GM19372 (cell line): ENCODE results near the gene MDP1.
"Not testable (repeated sequence)": the region's sequence is repeated elsewhere in the genome, so short reads cannot be mapped to it uniquely, and the experiment has no call there.

Source experiments
- ATAC-seq: cut with Tn5 transposase; IDR thresholded peaks from one replicate; pipeline ENCODE4 v1.9.1; 2021; ENCODE audit warnings: mild to moderate bottlenecking, low read depth, moderate library complexity; ENCODE audit not compliant: unreplicated experiment

Gene MDP1

DNA sequence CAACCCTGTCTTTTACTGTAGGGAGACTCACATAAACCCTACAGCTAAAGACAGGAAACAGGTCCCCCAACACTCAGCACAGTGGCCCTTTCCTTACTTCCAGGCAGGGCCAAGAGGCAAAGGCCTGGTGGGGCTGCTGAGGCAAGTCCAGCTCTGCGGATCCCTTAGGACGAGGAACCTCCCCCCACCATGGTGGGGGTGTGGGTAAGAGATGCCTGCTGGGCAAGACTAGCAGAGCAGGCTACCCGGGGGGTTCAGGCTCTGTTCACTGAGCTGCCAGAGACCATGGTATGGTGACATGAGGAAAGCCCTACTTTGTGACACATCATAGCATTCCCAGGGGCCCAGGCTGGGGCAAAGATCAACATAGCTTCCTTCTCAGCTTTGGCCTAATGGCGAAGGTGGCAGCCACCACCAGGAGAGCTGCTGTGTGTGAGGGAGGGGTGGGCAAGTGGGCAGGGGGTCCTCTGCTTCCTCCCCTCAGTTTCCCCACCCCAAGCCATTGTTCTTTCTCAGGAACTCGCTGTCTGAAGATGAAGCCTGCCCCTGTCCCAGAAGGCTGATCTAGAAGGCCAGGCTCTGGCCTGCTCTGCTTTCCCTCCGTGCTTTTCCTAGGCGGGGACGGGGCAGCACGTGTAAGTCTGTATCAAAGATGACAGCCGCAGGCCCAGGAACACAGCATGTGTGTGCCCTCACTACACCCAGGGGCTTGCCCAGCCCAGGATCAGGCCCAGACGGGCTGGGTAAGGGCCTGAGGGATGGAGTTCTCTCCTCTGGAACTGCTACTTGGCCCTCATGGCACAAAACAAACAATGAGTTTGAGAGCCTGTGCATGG, 36.6 kb upstream of the MDP1 start:
- no peak for ATAC-seq

DNA sequence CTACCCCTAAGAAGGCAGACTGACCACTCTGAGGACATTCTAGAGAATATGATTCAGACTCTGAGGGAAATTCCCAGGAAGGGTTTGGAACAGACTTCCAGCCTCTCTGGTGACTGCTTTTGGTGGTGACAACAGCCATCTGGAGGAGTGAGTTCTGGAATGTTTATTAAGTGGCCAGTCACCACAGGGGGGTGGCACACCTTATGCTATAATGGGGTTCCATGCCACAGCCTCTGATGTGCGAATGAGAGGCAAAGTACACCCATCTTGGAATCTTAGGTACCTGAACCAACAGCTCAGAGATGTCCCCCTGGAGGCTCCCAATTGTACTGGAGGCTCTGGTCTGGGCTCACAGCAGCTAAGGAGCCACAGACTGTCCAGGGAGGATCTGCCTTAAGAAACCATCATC, 36.0 kb upstream of the MDP1 start:
- ATAC-seq: no peak

DNA sequence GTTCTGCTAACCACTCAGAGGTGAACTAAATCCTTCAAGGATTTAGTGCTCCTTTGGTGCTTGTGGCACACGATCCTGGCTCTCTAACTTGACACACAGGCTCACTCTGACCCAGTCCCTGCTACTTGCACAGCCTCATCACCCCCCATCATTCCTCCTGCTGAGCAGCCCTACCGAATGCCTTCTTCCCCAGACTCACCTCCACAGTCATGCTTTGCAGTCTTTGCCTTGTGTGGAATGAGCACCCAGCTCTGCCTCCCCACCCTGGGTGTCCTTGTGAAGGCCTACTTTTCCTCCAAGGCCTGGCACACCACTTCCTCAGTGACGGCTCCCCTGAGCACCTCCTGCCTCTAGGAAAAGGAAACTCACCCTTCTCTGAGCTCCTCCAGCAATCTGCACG, 34.5 kb upstream of the MDP1 start:
- no peak for ATAC-seq

DNA sequence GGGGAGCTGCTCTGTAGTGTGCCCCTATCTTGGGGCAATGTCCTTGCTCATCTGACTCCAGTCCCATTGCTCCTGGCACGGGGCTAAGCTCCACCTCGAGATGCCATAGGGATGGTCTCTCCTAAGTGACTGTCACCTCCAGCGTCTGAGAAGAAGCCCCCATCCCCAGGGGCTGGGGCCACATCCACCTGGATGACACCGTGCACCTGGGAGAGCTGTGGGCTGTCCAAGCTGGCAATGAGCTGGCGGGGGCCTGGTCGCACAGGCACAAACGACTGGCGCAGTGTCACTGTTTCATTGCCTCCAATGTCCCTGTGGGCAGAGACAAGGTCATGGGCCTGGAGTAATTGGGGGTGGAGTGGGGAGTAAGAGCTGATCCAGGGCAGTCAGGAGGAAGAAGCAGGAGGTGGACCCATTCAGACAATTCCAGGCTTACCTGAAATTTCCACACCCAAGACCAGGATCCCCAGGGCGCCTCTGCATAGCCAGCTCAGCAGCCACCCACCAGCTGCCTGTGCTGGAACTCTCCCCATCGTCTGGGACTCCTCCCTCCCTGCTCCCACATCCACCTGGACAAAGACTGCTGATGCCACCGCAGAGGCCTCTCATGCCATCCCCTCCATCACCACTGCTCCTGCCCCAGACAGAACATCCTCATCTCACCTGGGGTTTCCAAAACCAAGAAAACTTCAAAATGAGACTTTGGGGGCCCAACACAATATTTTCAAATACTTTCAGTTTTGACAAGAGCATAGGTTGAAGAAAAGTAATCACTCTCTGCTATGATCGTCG, 33.6 kb upstream of the MDP1 start:
- no peak for ATAC-seq

DNA sequence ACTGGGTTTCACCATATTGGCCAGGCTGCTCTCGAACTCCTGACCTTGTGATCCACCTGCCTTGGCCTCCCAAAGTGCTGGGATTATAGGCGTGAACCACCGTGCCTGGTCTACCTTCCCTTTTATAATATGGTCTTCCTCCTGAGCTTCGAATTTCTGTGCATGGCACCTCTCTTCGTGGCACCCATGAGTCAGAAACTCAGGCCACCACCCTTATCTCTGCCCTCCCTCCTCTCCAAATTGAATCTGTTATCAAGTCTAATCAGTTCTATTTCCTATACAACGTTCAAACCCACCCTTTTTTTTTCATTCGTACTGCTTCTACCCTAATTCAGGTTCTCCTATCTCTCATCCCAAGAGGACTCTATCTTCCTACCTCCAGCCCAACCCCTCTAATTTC, 31.6 kb upstream of the MDP1 start:
- ATAC-seq: no peak

DNA sequence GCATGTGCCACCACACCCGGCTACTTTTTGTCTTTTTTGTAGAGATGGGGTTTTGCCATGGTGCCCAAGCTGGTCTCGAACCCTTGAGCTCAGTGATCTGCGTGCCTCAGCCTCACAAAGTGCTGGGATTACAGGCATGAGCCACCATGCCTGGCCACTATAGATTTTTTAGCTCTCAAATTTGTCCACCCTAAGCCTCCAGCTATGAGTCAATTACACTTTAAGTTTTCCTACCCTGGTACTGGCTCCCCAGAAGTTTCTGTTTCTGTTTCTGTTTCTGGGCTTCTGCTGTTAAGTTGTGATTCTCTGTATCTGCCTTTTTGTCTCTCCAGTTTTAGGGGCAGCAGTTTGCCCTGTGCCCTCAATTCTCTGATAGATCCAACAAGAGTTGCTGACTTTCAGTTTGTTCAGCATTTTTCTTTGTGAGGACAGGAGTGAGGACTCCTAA, 30.9 kb upstream of the MDP1 start:
- ATAC-seq: no peak

DNA sequence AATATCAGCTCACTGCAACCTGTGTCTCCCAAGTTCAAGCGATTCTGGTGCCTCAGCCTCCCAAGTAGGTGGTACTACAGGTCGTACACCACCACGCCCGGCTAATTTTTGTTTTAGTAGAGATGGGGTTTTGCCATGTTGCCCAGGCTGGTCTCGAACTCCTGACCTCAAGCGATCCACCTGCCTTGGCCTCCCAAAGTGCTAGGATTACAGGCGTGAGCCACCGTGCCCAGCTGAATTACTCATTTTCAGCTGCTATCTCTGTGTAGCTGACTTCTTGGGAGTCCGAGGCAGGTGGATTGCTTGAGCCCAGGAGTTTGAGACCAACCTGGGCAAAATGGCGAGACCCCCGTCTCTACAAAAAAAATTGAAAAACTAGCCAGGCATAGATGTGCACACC, 29.5 kb upstream of the MDP1 start:
- not testable (repeated sequence) for ATAC-seq

DNA sequence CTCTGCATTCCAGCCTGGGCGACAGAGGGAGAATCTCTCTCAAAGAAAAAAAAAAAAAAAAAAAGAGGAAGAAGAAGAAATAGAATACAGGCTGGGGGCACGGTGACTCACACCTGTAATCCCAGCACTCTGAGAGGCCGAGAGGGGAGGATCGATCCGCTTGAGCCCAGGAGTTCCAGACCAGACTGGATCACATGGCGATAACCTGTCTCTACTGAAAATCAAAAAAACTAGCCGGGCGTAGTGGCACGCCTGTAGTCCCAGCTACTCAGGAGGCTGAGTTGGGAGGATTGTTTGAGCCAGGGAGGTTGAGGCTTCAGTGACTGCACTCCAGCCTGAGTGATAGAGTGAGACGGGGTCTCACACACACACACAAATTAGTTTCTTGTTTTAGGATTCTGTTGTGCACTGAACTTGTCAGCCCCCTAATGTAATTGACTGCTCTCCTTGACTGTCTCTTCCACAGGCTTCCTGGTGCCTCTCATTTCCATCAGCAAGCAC, 27.5 kb upstream of the MDP1 start:
- no peak for ATAC-seq

DNA sequence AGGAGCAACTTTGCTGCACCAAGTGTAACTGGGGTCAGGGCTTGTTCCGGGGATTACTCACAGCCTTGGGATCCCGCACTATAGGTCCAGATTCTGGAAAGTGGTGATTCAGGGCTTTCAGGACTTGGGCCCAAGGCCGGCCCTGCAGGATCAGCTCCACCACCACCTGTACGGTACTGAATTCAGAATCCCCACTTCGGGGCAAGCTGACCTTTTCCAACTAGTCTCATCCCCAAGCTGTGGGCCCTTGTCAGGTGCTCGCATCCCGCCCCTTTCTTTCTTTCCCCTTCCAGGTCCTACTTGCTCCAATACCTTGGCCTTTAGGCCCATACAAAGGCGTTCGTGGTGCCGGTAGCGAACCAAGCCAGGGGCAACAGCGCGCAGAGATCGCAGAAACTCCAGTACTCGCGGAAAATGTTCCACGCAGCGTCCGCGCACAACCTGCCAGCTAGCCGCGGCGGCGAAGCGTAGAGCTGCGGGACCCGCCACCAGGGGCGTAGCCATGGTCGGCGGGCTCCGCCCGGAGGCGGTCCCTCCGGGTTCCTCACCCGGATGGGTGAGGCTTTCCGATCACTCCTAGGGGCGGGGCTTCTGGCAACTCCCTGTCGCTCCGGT, 26.1 kb upstream of the MDP1 start:
- ATAC-seq: peak; percentile 78

DNA sequence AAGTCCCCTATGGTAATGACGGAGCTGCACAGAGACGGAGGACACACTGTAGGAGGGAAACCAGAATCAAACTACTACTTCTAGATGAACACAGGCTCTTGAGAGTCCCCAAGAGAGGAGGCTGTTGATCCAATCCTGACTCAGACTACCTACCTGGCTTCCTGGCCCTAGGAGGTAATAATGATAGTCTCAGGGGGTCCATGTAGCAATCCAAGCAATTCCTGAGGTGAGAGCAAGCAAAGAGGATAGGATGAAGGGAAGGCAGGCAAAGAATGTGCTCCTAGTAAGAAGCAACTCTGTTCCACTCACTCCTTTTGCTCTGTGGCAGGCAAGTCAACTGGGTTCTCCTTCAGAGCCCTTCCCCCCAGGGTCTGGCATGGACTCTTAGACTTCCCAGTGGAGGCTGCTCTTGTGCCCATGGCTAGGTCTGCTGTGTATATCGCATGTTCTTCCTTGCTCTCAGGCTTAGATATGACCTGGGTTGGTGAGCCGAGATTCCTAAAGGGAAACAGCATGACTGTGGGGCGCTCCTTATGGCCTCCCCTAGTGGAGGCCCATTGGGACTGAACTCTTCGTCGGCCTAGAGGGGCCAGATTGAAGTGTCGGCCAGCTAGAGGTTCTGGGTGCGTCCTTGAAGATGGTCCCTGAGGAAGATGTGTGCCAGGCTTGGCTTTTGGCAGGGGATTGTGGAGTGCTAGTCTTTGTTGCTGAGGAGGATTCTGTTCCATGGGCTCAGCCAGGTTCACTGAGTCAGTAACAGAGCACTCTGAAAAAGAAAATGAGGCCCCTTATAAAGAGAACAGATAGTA, 24.4 kb upstream of the MDP1 start:
- ATAC-seq: no peak

DNA sequence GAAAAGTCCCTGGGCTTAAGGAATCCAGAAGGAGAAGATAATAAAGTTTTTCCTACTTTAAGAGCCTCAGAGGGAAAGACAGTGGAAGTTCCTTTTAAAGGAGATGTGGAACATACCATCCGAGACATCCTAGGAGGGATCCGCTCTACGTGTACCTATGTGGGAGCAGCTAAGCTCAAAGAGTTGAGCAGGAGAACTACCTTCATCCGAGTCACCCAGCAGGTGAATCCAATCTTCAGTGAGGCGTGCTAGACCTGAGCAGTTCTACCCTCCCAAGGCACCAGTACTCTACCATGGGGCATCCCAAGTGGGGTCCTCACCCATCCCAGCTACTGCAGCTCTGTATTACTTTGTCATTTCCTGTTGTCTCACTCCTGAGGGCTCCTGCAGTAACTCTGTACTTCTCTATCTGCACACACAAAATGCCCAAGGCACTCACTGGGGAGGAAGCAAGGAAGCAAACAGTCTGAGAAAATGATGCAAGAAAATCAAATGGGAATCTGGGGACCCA, 22.7 kb upstream of the MDP1 start:
- ATAC-seq: no peak

DNA sequence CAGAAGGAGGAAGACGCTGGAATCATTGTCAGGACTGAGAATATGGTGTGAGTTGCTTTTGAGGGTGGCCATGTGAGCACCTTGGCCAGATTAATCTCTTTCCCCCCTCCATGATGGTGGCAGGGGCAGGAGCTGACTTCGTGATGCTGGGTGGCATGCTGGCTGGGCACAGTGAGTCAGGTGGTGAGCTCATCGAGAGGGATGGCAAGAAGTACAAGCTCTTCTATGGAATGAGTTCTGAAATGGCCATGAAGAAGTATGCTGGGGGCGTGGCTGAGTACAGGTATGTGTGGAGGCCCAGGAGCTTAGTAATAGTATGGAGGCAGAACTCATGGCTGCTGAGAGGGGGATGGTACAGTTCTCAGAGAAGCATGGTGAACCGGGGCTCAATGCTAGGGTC, 22.3 kb upstream of the MDP1 start:
- no peak for ATAC-seq

DNA sequence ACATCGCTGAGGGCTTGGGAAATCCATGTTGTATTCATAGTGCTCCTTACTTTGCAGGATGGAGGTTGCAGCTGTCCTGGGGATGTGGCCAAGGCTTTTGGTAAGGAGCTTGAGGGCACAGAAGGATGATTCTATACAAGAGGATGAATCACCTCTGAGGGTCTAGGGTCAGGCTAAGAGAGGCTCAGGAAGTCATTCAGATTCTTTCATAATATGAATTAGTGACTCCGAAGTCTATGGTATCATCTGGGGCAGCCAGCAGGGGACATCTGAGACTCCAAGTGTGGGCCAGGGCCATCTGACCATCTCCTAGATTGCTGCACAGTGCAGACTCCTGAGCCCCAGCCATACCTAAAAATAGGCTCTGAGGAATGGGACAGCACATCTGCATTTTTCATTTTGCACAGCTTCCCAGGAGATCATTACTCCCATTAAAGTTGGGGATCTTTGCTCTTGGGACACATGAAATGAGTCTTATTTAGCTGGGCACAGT, 21.6 kb upstream of the MDP1 start:
- ATAC-seq: no peak

DNA sequence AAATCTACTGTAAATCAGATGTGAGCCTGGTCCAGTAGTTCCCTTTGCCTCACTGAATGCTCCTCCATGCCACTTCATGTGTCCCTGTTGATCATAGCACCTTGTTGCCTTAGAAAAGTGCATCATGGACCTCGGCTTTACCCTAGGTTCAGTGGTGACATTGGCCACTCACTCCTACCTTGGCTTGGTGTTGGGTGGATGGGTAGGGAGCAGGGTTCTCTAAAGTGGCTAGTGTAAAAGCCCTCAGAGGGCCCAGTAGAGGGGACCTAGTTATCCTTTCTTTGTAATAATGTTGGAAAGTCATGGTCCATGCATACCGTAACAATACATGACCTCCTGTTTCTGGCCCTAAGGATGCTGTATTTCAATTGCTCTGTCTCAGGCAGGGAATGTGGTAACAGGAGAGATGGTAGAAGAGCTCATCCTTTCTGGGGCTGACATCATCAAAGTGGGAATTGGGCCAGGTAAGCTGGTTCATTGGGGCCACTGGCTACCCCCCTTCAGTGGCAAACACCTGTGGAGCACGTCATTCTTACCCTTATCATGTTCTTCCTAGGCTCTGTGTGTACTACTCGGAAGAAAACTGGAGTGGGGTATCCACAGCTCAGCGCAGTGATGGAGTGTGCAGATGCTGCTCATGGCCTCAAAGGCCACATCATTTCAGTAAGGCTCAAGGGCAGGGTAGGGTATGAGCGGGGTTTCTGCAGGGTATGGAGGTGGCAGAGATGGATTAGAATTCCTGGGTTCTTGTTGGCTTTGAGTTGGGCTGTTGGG, 21.0 kb upstream of the MDP1 start:
- ATAC-seq: no peak

DNA sequence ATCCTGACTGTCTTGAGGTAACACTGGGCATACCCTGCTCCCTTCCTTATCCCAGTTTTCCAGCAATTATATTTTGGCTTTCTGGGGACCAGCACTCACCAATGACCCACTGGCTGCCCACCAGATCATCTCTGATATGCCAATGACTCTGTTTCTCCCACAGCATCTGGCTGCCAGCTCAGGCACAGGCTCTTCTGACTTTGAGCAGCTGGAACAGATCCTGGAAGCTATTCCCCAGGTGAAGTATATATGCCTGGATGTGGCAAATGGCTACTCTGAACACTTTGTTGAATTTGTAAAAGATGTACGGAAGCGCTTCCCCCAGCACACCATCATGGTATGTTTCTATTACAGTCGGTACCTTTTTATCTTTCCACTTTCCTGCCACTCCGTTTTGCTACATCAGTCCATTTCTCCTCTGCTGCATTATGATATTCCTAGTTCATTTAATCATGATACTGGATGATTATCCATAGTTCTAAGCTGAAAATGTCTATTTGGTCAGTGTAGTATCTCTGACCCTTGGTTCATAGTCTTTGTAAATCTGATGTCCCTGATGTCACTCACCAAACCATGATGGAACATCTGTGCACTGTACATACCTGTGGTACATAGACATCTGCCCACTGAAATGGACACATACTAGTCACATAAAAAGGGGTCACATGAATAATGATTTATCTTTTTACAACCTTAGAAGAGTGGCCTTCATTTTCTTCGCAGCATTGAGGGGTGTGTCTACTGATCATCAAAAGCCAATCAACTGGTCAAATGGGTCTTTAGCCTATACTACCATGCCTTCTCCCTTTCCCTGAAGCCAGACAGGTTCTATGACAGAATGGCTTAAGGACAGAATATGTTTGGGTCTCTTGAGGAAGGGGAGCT, 20.2 kb upstream of the MDP1 start:
- ATAC-seq: no peak

DNA sequence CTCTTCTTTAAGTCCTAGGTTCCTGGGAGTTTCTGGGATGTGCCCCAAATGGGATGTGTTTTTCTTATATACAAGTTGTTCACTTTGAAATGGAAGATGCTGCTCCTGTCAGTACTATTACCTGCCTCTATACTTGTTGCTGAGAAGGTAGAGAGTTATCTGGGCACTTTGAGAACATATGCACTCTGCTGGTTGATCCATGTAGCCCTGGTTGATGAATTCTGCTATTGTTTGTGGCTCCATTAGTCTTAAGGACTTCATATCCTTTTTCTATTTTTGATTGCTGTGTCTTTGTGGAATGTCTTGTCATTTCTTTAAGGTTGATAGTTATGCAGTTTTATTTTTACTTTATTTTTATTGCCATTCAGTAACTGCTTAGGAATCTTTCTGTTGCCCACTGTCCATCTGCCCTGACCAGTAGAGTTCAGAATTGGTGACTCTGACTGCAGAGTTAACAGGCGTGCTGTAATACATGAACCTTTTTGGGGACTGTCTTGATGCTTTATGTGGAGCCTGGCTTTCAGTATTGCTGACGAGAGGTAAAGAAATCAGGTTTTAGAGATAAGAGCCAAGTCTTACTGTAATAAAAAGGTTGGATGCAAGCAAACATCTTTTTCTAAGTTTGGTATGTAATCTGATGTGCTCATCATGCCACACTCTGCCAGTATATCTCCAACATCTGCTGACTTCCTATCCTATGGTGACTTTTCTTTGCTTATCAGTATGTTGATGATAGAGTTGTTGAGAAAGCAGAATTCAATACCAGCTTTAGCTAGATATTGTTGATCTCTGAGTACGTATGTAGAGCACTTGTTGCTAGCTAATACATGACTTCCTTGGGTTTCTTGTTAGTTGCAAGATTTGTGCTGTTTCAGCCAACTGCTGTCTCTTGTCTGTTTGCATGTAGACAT, 18.5 kb upstream of the MDP1 start:
- no peak for ATAC-seq

DNA sequence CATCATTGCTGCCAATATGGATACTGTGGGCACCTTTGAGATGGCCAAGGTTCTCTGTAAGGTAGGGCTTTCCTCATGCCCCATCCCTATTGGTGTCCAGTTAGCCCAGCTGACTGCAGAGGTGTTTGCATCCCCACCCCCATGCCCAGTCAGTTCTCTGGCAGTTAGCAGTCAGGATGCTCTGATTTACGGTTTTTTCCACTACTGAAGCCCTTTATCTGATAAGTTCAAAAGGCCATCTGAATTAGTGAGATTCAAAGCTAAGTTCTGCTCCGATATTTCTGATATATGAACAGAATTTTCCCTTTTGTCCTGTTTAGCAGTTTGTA, 17.6 kb upstream of the MDP1 start:
- ATAC-seq: no peak
